Duodenal mucosa (tissue), 2 donors: ENCODE data around the gene INSRR.

ENCODE experiments used
- H3K27ac ChIP-seq: one replicate; pipeline ENCODE4 v1.7.0; 2013; ENCODE audit warnings: low read depth, low read length
- H3K27me3 ChIP-seq, 2 donors: one replicate each; pipeline ENCODE4 v1.7.0; 2013; ENCODE audit warnings: low read length in 2 of 2, control low read depth in 1 of 2; ENCODE audit not compliant: insufficient read depth in 2 of 2, control insufficient read depth in 1 of 2
- H3K36me3 ChIP-seq, 2 donors: one replicate each; pipeline ENCODE4 v1.7.0; 2013; ENCODE audit warnings: low read length in 2 of 2, control low read depth in 1 of 2; ENCODE audit not compliant: insufficient read depth in 2 of 2, control insufficient read depth in 1 of 2
- H3K4me1 ChIP-seq, 2 donors: one replicate each; pipeline ENCODE4 v1.7.0; 2013; ENCODE audit warnings: low read length in 2 of 2, control low read depth in 1 of 2; ENCODE audit not compliant: insufficient read depth in 2 of 2, control insufficient read depth in 1 of 2
- H3K4me3 ChIP-seq, 2 donors: one replicate each; pipeline ENCODE4 v1.7.0; 2013; ENCODE audit warnings: low read length in 2 of 2, low read depth in 1 of 2
- H3K9ac ChIP-seq, 2 donors: one replicate each; pipeline ENCODE4 v1.7.0; 2013; ENCODE audit warnings: low read length in 2 of 2, low read depth in 1 of 2
- H3K9me3 ChIP-seq, 2 donors: one replicate each; pipeline ENCODE4 v1.7.0; 2013; ENCODE audit warnings: low read length in 2 of 2, control low read depth in 1 of 2; ENCODE audit not compliant: control insufficient read depth in 1 of 2

INSRR gene

DNA sequence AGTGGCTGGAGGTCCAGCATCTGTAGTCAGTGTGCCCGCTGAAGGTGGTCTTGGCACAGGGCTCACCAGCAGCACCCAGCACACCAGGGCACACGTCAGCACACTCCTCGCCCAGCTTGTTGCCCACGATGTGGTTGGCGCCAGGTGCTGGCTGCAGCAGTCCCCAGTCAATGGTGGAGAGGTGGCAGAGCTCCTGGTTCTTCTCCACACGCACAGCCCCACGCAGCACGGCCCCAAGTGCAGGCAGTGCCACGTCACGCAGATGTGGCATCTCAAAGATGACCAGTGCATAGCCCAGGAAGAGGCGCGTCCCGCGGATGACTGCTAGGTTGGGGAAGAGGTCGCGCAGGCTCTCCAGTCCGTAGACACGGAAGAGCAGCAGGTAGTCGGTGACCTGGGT lies 5.2 kb downstream of the INSRR start:
- peaks cover 30 to 55% of the 10 kb centered on the region in 2 donors for H3K27me3 ChIP-seq
- H3K9me3 ChIP-seq = no peaks in the 10 kb centered on the region
- H3K36me3 ChIP-seq = no peaks in the 10 kb centered on the region
- H3K27ac ChIP-seq = no peak overlapping the region
- H3K9ac ChIP-seq = no peak overlapping the region
- no peak overlapping the region for H3K4me3 ChIP-seq
- H3K4me1 ChIP-seq = no peaks in the 10 kb centered on the region

- H3K9ac ChIP-seq = no peak overlapping the region
- H3K36me3 ChIP-seq = no peaks in the 10 kb centered on the region
- H3K4me3 ChIP-seq = no peak overlapping the region
- no peaks in the 10 kb centered on the region for H3K9me3 ChIP-seq
- H3K4me1 ChIP-seq = peaks cover 0 to 4% of the 10 kb centered on the region in 2 donors
- no peak overlapping the region for H3K27ac ChIP-seq
- peaks cover 27 to 54% of the 10 kb centered on the region in 2 donors for H3K27me3 ChIP-seq
Observed at GRCh38 chr1:156852418-156852874, 6.5 kb downstream of the INSRR start.

GRCh38 chr1:156851779-156852417 lies 7.0 kb downstream of the INSRR start:
- no peak overlapping the region for H3K9ac ChIP-seq
- H3K27ac ChIP-seq = no peak overlapping the region
- H3K36me3 ChIP-seq = no peaks in the 10 kb centered on the region
- H3K9me3 ChIP-seq = no peaks in the 10 kb centered on the region
- peaks cover 27 to 54% of the 10 kb centered on the region in 2 donors for H3K27me3 ChIP-seq
- peaks cover 0 to 4% of the 10 kb centered on the region in 2 donors for H3K4me1 ChIP-seq
- no peak overlapping the region for H3K4me3 ChIP-seq

DNA sequence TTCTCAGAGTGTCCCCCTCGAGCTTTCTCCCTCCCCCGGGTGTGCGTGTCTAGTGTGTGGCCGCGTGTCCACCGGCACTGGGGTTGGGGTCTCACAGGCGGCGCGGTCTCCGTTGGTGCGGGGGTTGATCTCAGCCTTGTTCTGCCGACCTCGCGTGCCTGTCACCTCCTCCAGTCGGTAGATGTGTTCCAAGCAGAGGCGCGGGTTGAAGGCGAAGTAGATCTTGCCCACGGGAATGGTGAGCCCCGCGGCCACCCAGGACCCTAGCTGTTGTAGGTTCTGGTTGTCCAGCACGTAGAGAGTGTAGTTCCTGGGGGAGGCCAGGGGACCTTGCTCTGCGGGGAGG lies 9.8 kb downstream of the INSRR start:
- Histone ChIP-seq H3K4me3 (no peak overlapping the region), H3K27ac (no peak overlapping the region), H3K36me3 (no peaks in the 10 kb centered on the region), H3K4me1 (peaks cover 0 to 4% of the 10 kb centered on the region in 2 donors), H3K9me3 (no peaks in the 10 kb centered on the region), H3K27me3 (peaks cover 38 to 66% of the 10 kb centered on the region in 2 donors), H3K9ac (no peak overlapping the region)

DNA sequence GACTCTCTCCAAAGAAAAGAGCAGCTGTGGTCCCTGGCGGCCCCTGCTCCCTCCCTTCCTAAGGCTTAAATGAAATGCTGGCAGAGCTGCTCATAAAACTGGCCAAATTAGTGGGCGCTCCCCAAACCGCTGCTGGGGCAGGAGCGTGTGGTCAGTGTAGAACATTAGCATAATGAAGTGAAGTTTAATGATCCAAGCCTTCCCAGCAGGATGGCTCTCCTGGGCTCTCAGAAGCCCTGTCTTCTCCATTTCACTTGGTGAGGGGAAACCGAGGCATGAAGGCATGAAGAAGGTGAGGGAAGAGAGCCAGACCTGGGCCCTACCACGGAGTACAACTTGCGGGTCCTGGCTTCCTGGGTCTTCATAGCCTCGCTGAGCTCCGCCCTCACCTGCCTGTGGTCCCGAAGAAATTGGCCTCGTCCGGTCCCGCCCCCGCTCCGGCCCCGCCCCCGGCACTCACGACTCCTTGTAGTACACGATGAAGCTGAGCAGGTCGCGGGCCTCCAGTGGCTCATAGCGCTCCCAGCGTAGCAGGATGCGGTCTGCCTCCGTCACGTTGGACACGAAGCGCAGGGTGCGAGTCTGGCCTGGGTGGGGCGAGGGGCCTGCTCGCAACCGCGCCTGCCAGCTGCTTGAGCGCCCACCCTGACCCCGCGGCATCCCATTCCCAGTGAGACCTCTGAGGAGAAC lies 10.3 kb downstream of the INSRR start:
- H3K36me3 ChIP-seq = no peaks in the 10 kb centered on the region
- H3K27ac ChIP-seq = no peak overlapping the region
- peaks cover 41 to 68% of the 10 kb centered on the region in 2 donors for H3K27me3 ChIP-seq
- H3K4me1 ChIP-seq = peaks cover 0 to 4% of the 10 kb centered on the region in 2 donors
- H3K9me3 ChIP-seq = no peaks in the 10 kb centered on the region
- H3K4me3 ChIP-seq = no peak overlapping the region
- H3K9ac ChIP-seq = no peak overlapping the region

DNA sequence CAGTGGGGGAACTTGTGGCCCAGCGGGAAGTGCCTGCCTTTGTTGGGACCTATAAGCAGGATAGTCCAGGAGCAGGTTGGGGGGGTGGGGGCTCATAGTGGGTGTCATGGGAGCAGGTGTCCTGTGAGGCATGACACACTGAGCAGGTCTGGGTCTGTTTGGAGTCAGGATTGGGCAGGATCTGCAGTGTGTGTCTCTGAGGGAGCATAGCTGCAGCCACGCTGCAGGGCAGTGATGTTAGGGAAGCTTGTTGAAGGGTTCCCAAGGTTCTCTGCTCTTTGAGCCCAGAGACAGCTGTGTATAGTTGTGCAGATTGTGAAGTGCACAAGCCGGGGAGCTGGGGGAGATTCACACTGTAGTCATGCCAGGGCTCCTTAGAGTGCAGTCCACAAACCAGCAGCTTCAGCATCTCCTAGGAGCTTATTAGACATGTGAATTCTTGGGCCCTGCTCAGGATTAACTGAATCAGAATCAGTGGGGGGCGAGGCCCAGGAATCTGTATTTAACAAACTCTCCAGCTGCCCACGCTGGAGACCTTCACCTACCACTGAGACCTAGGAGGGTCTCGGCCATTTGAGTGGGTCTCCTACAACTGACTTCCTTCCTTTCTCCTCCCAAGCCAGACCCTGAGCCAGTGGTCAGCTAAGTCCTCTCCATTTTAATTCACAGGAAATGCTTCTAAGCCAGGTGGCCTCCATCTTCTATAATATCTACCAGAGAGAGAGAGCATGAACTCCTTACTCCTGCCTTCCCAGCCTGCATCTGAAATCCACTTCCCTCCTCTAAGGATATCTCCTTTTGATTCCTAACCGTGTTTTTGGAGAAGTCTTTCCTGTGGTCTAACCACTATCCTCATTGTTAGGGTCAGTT lies 11.1 kb downstream of the INSRR start:
- Histone ChIP-seq H3K9me3 (no peaks in the 10 kb centered on the region), H3K9ac (no peak overlapping the region), H3K4me1 (peaks cover 0 to 4% of the 10 kb centered on the region in 2 donors), H3K36me3 (no peaks in the 10 kb centered on the region), H3K27ac (no peak overlapping the region), H3K4me3 (no peak overlapping the region), H3K27me3 (peaks cover 49 to 68% of the 10 kb centered on the region in 2 donors)

DNA sequence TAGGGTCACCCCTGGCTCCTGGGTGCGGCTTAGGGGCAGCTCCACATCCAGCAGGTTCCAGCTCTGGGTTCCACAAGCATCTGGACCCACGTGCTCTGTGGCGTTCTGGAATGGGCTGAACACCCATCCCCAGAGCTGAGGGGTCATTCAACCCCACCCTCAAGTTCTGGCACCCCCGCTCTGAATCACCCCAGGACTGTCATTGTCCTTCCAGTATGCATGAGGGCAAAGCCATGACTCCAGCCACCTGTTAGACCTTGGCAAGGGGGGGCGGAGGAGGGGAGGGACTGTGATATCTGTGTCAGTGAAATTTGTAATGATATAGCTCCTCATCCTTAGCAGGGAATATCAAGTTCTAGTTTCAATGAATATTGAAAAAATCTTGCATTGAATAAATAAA lies 12.3 kb downstream of the INSRR start:
- Histone ChIP-seq H3K36me3 (no peaks in the 10 kb centered on the region), H3K27me3 (peaks cover 57 to 69% of the 10 kb centered on the region in 2 donors)

DNA sequence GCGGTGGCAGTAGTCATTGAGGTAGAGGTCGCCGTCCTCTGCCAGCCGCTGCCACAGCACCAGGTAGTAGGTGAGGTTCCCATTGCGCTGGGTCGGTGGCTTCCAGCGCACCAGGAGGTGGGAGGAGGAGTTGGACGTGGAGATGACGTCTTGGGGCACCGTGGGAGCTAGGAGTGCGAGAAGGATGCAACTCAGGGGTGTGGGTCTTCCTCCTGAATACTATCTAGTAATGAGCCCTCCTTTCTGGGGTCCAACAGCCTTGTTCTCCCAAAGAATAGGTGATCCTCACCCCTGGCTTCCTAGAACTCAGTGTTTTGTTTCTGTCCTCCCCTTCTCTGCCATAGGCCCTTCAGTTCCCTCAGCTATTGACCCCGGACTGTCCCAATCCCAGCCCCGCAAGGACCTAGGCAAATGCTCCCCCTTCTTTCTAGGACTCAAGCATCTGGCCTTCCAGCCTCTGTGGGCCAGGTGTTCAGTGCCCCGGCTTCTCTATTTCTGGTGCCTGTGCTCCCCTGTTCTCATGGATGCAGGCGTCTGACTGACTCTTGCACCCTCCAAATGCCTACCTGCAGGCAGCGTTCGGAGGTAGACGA lies 12.9 kb downstream of the INSRR start:
- Histone ChIP-seq H3K4me1 (peaks cover 0 to 4% of the 10 kb centered on the region in 2 donors), H3K27ac (no peak overlapping the region), H3K4me3 (no peak overlapping the region), H3K9ac (no peak overlapping the region), H3K9me3 (no peaks in the 10 kb centered on the region), H3K36me3 (no peaks in the 10 kb centered on the region), H3K27me3 (peaks cover 61 to 70% of the 10 kb centered on the region in 2 donors)

More for the DNA sequence above, 12.3 kb downstream of the INSRR start:
- peaks cover 0 to 4% of the 10 kb centered on the region in 2 donors for H3K4me1 ChIP-seq
- no peak overlapping the region for H3K27ac ChIP-seq
- H3K9me3 ChIP-seq = no peaks in the 10 kb centered on the region
- H3K4me3 ChIP-seq = no peak overlapping the region
- no peak overlapping the region for H3K9ac ChIP-seq

- Histone ChIP-seq H3K9me3 (no peaks in the 10 kb centered on the region), H3K4me3 (no peak overlapping the region), H3K27ac (no peak overlapping the region), H3K4me1 (peaks cover 0 to 4% of the 10 kb centered on the region in 2 donors), H3K27me3 (peaks cover 66 to 70% of the 10 kb centered on the region in 2 donors), H3K36me3 (no peaks in the 10 kb centered on the region), H3K9ac (no peak overlapping the region)
Observed at GRCh38 chr1:156845055-156845952, 13.6 kb downstream of the INSRR start.
